Activated CD8-positive, alpha-beta T cell treated with anti-CD3 and anti-CD28 coated beads for 36 hours (primary cell): Measurements from ENCODE around the gene UBR3. TPM values are rescaled to one million over a fixed set of nuclear protein-coding genes. Genes with fewer than 3 reads are reported as not detected.
"Not testable (repeated sequence)": the region's sequence is repeated elsewhere in the genome, so short reads cannot be mapped to it uniquely, and the experiment has no call there.

ENCODE experiments used
- ATAC-seq: fragments of 200-7000 bp; cut with Tn5 transposase; one replicate; pipeline ENCODE4 v1.10.0; 2021; ENCODE audit warnings: mild to moderate bottlenecking, moderate library complexity
- CTCF ChIA-PET: fragments of 350-600 bp; sonication (Branson Sonifier 250); formaldehyde crosslinking; loops from one replicate; lab custom pipeline; 2021; ENCODE audit warnings: antibody characterized with exemption; lab: Charles Lee
- POLR2A ChIA-PET: fragments of 350-600 bp; sonication (Branson Sonifier 250); formaldehyde crosslinking; loops from one replicate; lab custom pipeline; 2021; ENCODE audit warnings: antibody characterized with exemption; lab: Charles Lee
- DNase-seq: peaks from one replicate; pipeline ENCODE4 v3.0.0-alpha.2; 2020
- H3K27ac Mint-ChIP-seq: one replicate; pipeline ENCODE4 v1.8.0; 2021; ENCODE audit warnings: mild to moderate bottlenecking, mixed read lengths
- H3K27me3 Mint-ChIP-seq: one replicate; pipeline ENCODE4 v1.8.0; 2021; ENCODE audit warnings: mixed read lengths
- H3K36me3 Mint-ChIP-seq: one replicate; pipeline ENCODE4 v1.8.0; 2021; ENCODE audit warnings: low read depth, mixed read lengths
- H3K4me1 Mint-ChIP-seq: one replicate; pipeline ENCODE4 v1.8.0; 2021; ENCODE audit warnings: low read depth, mixed read lengths
- H3K4me3 Mint-ChIP-seq: one replicate; pipeline ENCODE4 v1.8.0; 2021; ENCODE audit warnings: mild to moderate bottlenecking, moderate library complexity, mixed read lengths
- H3K9me3 Mint-ChIP-seq: one replicate; pipeline ENCODE4 v1.8.0; 2021; ENCODE audit warnings: mixed read lengths
- intact Hi-C: fragments of 100-400 bp; cut with micrococcal nuclease; formaldehyde crosslinking; loops from one replicate; pipeline ENCODE4 v1.10.0; 2022
- total RNA-seq, 2 experiments: library from RNA; stranded (reverse); gene quantifications; one replicate each; pipeline ENCODE4 v1.2.3, GENCODE V29; 2021
- TF ChIP-seq, protein P1 (sequence below): fragments of 200-600 bp; IDR thresholded peaks from one replicate; pipeline ENCODE4 v1.8.0; 2022; ENCODE audit warnings: antibody characterized with exemption, mild to moderate bottlenecking

Gene UBR3
- total RNA-seq, 2 experiments from 2014 or later = 14.0 to 15.7 TPM

GRCh38 chr2:169897834-169898233, 70.6 kb downstream of the UBR3 start:
- H3K9me3 Mint-ChIP-seq = no peaks in the 10 kb centered on the region
- DNase-seq = no peak
- TF ChIP-seq, protein P1, sequence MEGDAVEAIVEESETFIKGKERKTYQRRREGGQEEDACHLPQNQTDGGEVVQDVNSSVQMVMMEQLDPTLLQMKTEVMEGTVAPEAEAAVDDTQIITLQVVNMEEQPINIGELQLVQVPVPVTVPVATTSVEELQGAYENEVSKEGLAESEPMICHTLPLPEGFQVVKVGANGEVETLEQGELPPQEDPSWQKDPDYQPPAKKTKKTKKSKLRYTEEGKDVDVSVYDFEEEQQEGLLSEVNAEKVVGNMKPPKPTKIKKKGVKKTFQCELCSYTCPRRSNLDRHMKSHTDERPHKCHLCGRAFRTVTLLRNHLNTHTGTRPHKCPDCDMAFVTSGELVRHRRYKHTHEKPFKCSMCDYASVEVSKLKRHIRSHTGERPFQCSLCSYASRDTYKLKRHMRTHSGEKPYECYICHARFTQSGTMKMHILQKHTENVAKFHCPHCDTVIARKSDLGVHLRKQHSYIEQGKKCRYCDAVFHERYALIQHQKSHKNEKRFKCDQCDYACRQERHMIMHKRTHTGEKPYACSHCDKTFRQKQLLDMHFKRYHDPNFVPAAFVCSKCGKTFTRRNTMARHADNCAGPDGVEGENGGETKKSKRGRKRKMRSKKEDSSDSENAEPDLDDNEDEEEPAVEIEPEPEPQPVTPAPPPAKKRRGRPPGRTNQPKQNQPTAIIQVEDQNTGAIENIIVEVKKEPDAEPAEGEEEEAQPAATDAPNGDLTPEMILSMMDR = no peak
- H3K27me3 Mint-ChIP-seq = no peaks in the 10 kb centered on the region
- H3K4me1 Mint-ChIP-seq = peaks cover 3% of the 10 kb centered on the region
- H3K36me3 Mint-ChIP-seq = peaks cover 12% of the 10 kb centered on the region
- POLR2A ChIA-PET = interaction anchor here (0.9 kb wide), 1 partner anchor 9 kb away, joined by 3 read pairs; no protein-coding TSS in a partner anchor
- ATAC-seq = no peak
- no peak overlapping the region for H3K27ac Mint-ChIP-seq
- intact Hi-C loops = no loop called here
- CTCF ChIA-PET = interaction anchor here (0.7 to 1.0 kb wide), 2 partner anchors 9 to 14 kb away, joined by 3 read pairs; no protein-coding TSS in a partner anchor
- no peak overlapping the region for H3K4me3 Mint-ChIP-seq

- POLR2A ChIA-PET, intact Hi-C loops, H3K9me3 Mint-ChIP-seq, DNase-seq, CTCF ChIA-PET, H3K4me1 Mint-ChIP-seq, H3K27ac Mint-ChIP-seq, ATAC-seq, H3K27me3 Mint-ChIP-seq, H3K4me3 Mint-ChIP-seq: not testable (repeated sequence)
- peaks cover 12% of the 10 kb centered on the region for H3K36me3 Mint-ChIP-seq
These were observed 72.8 kb downstream of the UBR3 start for GRCh38 chr2:169900103-169900502.

DNA sequence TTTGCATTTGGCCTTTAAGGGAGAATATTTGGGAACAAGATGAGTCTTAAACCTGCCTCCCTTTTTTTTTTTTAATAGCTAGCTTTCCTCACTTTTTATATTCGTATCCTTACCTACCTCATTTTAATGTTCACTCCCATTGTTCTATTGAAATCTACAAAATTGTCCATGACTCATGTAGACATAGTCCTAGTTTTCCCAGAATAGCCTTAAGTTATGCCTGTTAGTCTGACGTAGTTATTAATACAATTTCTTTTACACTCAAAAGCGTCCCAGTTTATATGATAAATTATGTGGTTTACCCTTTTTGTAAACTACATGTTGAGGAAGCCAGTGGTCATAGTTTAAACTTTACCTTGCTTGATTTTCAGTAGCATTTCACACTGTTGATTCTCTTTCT, 73.4 kb downstream of the UBR3 start:
- ChIA-PET POLR2A (no interaction called here), CTCF (no interaction called here)
- TF ChIP-seq, protein P1 = no peak
- DNase-seq (no peak), ATAC-seq (no peak)
- Mint-ChIP-seq H3K36me3 (peaks cover 9% of the 10 kb centered on the region), H3K4me1 (peaks cover 3% of the 10 kb centered on the region), H3K4me3 (no peak overlapping the region), H3K27ac (no peak overlapping the region), H3K9me3 (no peaks in the 10 kb centered on the region), H3K27me3 (no peaks in the 10 kb centered on the region)
- intact Hi-C loops = no loop called here

DNA sequence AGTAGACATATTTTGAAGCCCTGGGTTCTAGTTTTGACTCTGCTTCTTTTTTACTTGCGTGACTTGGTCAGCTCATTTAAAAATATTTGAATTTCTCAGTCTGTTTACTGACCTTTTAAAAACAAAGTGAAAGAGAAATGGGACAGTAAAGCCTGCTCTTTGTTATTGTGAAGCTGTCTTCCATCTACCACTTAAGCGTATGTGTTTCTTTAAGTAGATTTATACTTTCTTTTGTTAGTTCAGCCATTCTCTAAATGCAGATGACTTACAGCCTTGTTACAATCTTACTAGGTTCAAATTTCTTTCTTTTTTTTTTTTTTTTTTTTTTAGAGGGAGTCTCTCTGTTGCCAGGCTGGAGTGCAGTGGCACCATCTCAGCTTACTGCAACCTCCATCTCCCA, 79.5 kb downstream of the UBR3 start:
- Mint-ChIP-seq H3K4me1 (no peaks in the 10 kb centered on the region), H3K9me3 (no peaks in the 10 kb centered on the region), H3K4me3 (no peak overlapping the region), H3K27me3 (no peaks in the 10 kb centered on the region), H3K36me3 (no peaks in the 10 kb centered on the region), H3K27ac (no peak overlapping the region)
- ATAC-seq (no peak), DNase-seq (no peak)
- POLR2A ChIA-PET = interaction anchor here (1.1 kb wide), 1 partner anchor 9 kb away, joined by 3 read pairs; no protein-coding TSS in a partner anchor
- TF ChIP-seq, protein P1 = no peak
- intact Hi-C loops = no loop called here
- CTCF ChIA-PET = no interaction called here

DNA sequence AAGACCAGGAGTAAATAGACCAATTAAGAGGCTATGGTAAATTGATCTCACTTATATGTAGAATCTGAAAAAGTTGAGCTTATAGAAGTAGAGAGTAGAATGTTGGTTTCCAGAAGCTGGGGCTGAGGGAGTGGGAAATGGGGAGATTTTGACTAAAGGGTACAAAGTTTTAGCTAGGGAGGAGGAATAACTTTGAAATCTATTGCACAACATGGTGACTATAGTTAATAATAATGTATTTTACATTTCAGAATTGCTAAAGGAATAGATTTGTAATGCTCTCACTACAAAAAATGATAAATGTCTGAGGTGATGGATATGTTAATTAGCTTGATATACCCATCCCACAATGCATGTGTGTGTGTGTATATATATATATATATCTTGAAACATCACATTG, 82.1 kb downstream of the UBR3 start:
- DNase-seq (no peak), ATAC-seq (no peak)
- intact Hi-C loops = no loop called here
- H3K27me3 Mint-ChIP-seq = no peaks in the 10 kb centered on the region
- no peaks in the 10 kb centered on the region for H3K9me3 Mint-ChIP-seq
- no peaks in the 10 kb centered on the region for H3K4me1 Mint-ChIP-seq
- no peak overlapping the region for H3K4me3 Mint-ChIP-seq
- TF ChIP-seq, protein P1 = no peak
- H3K36me3 Mint-ChIP-seq = peaks cover 3% of the 10 kb centered on the region
- POLR2A ChIA-PET = no interaction called here
- CTCF ChIA-PET = interaction anchor here (0.7 to 1.5 kb wide), 2 partner anchors 9 to 85 kb away, joined by 3 to 4 read pairs; partner anchors contain the start of gene METTL5
- H3K27ac Mint-ChIP-seq = no peak overlapping the region
